Spinal cord (tissue), 10 donors: ENCODE data around the gene PHETA1. TPM values are rescaled to one million over a fixed set of nuclear protein-coding genes. Genes with fewer than 3 reads are reported as not detected.
"Not testable (repeated sequence)": the region's sequence is repeated elsewhere in the genome, so short reads cannot be mapped to it uniquely, and the experiment has no call there.

Experiments
- DNase-seq, 6 donors: peaks; one replicate each; pipeline versions ENCODE4 v3.0.0 to v3.0.0-alpha.2; 2013 to 2015; ENCODE audit warnings: low spot score in 6 of 6, low read depth in 4 of 6
- H3K27ac ChIP-seq: one replicate; pipeline ENCODE4 v1.5.1; 2013; ENCODE audit warnings: low read depth, low read length, control low read depth
- H3K27me3 ChIP-seq: one replicate; pipeline ENCODE4 v1.6.1; 2013; ENCODE audit warnings: low read length; ENCODE audit not compliant: control insufficient read depth, insufficient read depth
- H3K36me3 ChIP-seq: one replicate; pipeline ENCODE4 v1.6.1; 2013; ENCODE audit warnings: low read length; ENCODE audit not compliant: control insufficient read depth, insufficient read depth
- H3K4me1 ChIP-seq: one replicate; pipeline ENCODE4 v1.6.1; 2013; ENCODE audit warnings: low read length; ENCODE audit not compliant: control insufficient read depth, insufficient read depth
- H3K4me3 ChIP-seq: one replicate; pipeline ENCODE4 v1.5.1; 2013; ENCODE audit warnings: low read depth, low read length, control low read depth
- H3K9me3 ChIP-seq: one replicate; pipeline ENCODE4 v1.6.1; 2013; ENCODE audit warnings: low read length; ENCODE audit not compliant: control insufficient read depth, insufficient read depth
- WGBS: methylation state at CpG from one replicate; pipeline ENCODE4 v1.1.5; 2013; ENCODE audit warnings: missing lambda C conversion rate; ENCODE audit not compliant: insufficient coverage; 5-methylcytosine and 5-hydroxymethylcytosine counted together
- polyA plus RNA-seq, 2 donors: library from polyadenylated mRNA; unstranded; fragments of 120-200 nt; gene quantifications; one replicate each; pipeline ENCODE4 v1.2.1, GENCODE V29; 2013; ENCODE audit not compliant: insufficient read length in 2 of 2
- total RNA-seq, 2 donors: library from RNA; depleted of rRNA in 1 of 2; stranded (reverse); fragments of 120-200 nt in 1 of 2; fragments of >200 nt in 1 of 2; gene quantifications; one replicate each; pipeline versions ENCODE4 v1.2.3 to v1.2.4, GENCODE V29; 2013 to 2014
- donor health status: healthy.

PHETA1 gene
- total and polyA plus RNA-seq, 4 donors, result 3.4 to 20.4 (median 11.8) TPM

DNA sequence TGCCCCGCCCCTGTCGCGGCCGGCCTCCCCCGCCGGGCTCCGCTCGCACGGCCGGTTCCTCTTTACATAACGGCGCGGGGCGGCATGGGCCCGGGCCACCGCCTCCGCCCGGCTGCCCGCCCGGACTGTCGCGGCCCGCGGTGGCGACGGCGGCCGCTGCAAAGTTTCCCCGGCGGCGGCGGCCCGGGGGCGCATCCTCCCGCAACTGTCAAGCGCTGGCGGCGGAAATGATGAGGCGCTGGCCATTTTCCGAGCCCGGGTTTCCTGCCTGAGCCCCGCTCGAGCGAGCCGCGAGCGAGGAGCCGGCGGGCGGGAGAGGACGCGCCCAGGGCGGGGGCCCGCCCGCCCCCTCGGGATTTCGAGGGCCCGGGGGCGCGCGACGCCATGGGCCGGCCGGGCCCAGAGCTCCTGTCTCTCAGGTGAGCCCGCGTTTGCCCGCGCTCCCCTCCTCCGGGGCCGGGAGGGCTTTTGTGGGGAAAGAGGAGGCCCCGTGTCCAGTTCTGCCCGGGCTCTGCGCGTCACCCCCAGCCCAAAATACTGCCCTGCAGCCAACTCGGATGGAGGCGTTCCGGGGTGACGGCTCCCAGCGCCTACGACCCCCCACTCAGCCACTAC, 37.1 kb upstream of the PHETA1 start, which contains the start of gene SH2B3:
Gene SH2B3 (plus strand): TSS at position 65 of the 615 bp plus-strand sequence. CDS start 12,223 bp downstream, outside the sequence.
- Histone ChIP-seq H3K4me1 (peaks cover 68% of the 10 kb centered on the region), H3K36me3 (peaks cover 6% of the 10 kb centered on the region), H3K4me3 (peak within 1 kb of the TSS; percentile 79), H3K9me3 (no peaks in the 10 kb centered on the region), H3K27me3 (no peaks in the 10 kb centered on the region), H3K27ac (peak within 1 kb of the TSS; percentile 64)
- WGBS, result 0% methylated on average over 67 of the region's 80 CpGs
- peak in 1 of 6 donors; percentile 12 for DNase-seq

DNA sequence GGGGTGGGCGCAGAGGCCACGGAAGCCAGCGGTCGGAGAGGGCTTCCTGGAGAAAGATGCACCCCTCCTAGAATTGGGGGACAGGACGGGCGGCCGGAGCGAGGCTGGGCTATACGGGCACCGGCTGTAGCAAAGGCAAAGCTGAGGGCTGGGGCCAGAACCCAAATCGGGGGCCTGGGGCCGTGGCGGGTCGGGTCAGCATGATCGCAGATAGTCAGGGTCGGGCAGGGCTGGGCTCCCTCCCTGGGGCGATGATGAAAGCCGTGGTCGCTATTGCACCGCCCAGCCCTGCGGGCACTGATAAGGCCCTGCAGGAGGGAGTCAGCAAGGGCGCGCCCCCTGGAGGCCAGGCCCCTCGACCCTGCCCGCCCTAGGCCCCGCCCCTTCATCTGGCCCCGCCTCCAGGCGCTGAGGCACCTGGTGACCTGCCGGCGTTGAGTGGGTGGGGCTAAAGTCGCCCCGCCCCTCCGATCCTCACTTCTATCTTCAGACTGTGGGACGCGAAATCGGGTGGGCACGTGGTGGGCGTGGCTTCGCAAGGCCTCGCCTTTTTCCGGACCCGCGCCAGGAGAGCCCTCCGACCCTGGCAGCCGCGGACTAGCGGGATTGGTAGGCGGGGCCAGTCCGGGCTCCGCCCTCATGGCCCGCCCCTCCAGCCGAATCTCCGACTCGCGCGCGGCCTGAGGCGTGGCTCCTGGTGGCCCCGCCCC, 36.4 kb upstream of the PHETA1 start:
- Histone ChIP-seq H3K9me3 (no peaks in the 10 kb centered on the region), H3K36me3 (peaks cover 4% of the 10 kb centered on the region), H3K4me3 (peak overlapping the region; percentile 52), H3K27me3 (no peaks in the 10 kb centered on the region), H3K27ac (no peak overlapping the region), H3K4me1 (peaks cover 62% of the 10 kb centered on the region)
- under 1% methylated on average over 57 of the region's 59 CpGs for WGBS
- peak; percentile 68 to 98 (median 88) for DNase-seq

DNA sequence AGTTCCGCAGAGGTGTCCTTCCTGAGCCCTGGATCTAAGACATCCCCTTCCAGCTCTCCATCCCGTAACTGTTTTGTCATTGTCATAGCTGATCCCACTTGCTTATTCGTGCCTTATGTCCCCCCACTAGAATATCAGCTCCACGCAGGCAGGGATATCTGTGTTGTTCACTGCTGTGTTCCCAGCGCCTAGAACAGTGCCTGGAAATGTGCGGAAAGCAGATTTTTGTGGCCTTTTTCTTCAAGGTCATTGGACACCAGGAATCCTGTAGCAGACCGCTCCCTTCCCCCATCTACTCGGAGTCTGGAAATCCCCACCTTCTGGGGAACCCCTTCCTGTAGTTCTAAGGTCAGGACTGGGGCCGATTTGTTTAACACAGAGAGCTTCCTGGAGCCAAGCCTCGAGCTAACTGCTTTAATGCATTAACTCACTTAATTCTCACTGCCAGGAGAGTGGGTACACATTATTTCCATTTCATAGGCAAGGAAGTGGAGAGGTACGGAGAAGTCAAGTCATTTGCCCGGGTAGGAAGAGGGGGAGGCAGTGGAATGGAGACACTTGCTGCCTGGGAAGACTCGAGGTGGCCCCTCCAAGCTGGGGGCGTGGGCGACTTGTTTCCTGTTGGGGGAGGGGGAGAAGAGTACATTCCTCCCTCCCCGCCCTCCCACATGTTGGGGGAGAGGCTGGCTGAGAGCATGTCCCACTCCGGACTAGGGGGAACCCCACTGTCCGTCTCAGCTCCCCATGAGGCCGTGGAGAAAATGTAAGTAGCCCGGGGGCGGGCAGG, 35.7 kb upstream of the PHETA1 start:
- 51% methylated on average over 11 of the region's 21 CpGs for WGBS
- H3K27ac ChIP-seq, result no peak overlapping the region
- no peaks in the 10 kb centered on the region for H3K9me3 ChIP-seq
- DNase-seq, result no peak
- peak overlapping the region; percentile 52 for H3K4me3 ChIP-seq
- H3K27me3 ChIP-seq, result no peaks in the 10 kb centered on the region
- peaks cover 54% of the 10 kb centered on the region for H3K4me1 ChIP-seq
- peaks cover 4% of the 10 kb centered on the region for H3K36me3 ChIP-seq

DNA sequence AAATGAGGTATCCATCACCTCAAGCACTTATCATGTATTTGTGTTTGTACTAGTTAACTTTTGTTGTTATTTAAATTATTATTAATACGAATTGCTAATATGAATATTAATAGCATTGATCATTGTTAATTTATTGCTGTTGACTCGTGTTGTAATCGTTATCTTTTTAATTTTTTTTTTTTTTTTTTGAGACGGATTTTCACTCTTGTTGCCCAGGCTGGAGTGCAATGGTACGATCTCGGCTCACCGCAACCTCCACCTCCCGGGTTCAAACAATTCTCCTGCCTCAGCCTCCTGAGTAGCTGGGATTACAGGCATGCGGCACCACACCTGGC, 33.6 kb upstream of the PHETA1 start:
- H3K4me3 ChIP-seq, H3K9me3 ChIP-seq, H3K27ac ChIP-seq, H3K27me3 ChIP-seq, DNase-seq, H3K36me3 ChIP-seq: not testable (repeated sequence)
- H3K4me1 ChIP-seq, result peaks cover 39% of the 10 kb centered on the region
- WGBS, result no CpG with 5 or more reads among the region's 9 CpGs

DNA sequence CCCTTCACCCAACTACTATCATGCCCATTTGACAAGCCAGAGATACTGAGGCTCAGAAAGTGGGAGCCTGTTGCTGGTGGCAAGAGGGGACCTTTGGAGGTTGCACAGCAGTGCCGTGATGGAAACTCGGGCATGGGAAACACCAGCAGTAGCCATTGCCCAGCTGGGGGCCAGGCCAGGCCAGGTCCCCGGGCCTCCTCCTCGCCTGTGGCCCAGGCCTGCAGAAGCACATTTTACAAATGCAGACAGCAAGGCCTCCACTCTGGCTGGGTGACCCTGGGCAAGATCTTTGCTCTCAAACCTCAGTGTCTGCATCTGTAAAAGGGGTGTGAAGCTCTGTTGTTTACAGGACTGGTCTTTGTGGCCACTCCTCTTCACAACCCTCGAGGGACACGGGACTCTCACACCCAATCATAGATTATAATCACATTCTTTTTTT, 32.3 kb upstream of the PHETA1 start:
- DNase-seq, result no peak
- no peaks in the 10 kb centered on the region for H3K9me3 ChIP-seq
- no peaks in the 10 kb centered on the region for H3K36me3 ChIP-seq
- no peak overlapping the region for H3K4me3 ChIP-seq
- no peak overlapping the region for H3K27ac ChIP-seq
- H3K4me1 ChIP-seq, result peaks cover 32% of the 10 kb centered on the region
- 88% methylated on average over 6 of the region's 6 CpGs for WGBS
- no peaks in the 10 kb centered on the region for H3K27me3 ChIP-seq

DNA sequence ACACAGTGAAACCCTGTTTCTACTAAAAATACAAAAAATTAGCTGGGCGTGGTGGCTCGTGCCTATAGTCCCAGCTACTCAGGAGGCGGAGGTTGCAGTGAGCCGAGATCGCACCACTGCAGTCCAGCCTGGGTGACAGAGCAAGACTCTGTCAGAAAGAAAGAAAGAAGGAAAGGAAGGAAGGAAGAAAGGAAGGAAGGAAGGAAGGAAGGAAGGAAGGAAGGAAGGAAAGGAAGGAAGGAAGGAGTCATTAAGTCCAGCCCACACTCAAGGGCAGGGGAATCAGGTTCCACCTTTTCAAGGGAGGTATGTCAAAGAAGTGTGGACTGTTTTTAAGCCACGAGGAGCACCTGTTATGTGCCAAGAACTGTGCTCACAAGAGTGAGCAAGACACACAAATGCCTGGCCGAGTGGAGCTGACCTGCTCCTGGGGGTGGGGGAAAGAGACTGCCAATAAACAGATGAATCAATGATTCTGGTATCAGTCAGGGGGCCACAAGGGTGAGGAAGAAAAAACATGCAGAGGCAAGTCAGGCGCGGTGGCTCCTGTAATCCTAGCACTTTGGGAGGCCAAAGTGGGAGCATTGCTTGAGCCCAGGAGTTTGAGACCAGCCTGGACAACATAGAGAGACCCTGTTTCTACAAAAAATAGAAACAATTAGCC, 31.0 kb upstream of the PHETA1 start:
- not testable (repeated sequence) for H3K27ac ChIP-seq, H3K27me3 ChIP-seq, DNase-seq, H3K36me3 ChIP-seq, H3K4me3 ChIP-seq, H3K9me3 ChIP-seq
- WGBS, result 91% methylated on average over 9 of the region's 9 CpGs
- H3K4me1 ChIP-seq, result peaks cover 23% of the 10 kb centered on the region

DNA sequence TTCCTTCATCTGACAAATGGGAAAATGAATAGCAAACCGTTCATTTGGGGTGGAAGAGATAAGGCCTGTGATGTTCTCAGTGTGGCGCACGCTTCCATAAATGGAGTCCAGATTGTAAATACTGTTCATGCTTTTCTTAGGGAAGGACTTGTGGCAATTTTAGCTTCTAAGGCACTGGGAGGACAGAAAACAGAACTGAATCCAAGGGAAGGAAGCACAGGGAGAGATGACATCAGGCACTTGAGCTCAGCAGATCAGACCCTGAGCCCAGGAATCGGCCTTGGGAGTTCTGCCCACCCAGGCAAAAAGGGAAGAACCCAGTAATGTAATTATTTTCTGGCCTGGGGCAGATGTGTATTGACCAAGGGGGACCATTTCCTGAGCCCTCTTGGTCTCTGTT, 29.6 kb upstream of the PHETA1 start:
- H3K9me3 ChIP-seq, result no peaks in the 10 kb centered on the region
- H3K4me3 ChIP-seq, result no peak overlapping the region
- no peak overlapping the region for H3K27ac ChIP-seq
- WGBS, result 83% methylated on average over 4 of the region's 4 CpGs
- H3K36me3 ChIP-seq, result no peaks in the 10 kb centered on the region
- no peak for DNase-seq
- peaks cover 17% of the 10 kb centered on the region for H3K4me1 ChIP-seq
- H3K27me3 ChIP-seq, result no peaks in the 10 kb centered on the region

DNA sequence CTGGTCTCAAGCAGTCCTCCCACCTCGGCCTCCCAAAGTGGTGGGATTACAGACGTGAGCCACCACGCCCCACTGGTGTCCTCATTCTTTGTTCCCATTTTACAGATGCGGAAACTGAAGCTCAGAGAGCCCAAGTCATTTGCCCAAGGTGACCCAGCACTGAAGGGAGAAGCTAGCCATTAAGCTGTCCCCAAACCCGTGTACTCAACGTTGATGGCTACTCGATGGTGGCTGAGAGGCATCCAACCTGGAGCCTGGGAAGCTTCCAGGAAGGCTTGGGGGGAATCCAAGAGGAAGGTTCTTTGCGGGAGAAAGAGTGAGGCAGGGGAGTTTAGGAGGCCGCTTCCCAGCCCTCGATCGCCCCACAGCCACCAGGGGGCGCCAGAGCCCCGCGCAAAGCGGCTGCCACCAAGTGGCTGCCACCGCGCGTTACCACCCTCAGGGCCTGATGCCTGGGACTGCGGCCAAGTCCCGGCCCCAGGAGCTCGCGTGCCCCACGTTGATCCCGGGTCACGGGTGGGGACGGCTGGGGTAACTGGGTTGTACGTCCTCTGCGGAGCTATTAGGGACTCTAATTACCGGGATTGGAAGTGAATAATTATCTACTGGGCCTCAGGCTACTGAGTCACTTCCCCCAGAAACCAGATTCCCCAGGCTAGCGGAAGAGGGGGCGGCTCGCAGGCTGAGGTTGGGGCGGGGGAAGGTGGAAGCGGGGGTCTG, 28.0 kb upstream of the PHETA1 start:
- H3K27ac ChIP-seq, result no peak overlapping the region

DNA sequence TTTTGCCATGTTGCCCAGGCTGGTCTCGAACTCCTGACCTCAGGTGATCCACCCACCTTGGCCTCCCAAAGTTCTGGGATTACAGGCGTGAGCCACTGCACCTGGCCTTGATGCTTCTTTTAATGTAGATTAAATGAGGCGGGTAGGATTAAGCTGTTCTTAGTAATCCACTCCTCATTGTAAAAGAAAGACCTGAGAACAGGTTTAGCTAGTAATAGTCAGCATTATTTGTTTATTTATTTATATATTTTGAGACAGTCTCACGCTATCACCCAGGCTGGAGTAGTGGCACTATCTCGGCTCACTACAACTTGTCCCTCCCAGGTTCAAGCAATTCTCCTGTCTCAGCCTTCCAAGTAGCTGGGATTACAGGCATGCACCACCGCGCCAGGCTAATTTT, 27.4 kb upstream of the PHETA1 start:
- H3K9me3 ChIP-seq, H3K4me1 ChIP-seq, H3K36me3 ChIP-seq, H3K4me3 ChIP-seq, H3K27ac ChIP-seq, H3K27me3 ChIP-seq, DNase-seq: not testable (repeated sequence)
- 94% methylated on average over 2 of the region's 7 CpGs for WGBS

More for the DNA sequence above, 28.0 kb upstream of the PHETA1 start:
- Histone ChIP-seq H3K4me3 (peak overlapping the region; percentile 9), H3K4me1 (peaks cover 6% of the 10 kb centered on the region), H3K9me3 (no peaks in the 10 kb centered on the region), H3K27me3 (no peaks in the 10 kb centered on the region), H3K36me3 (no peaks in the 10 kb centered on the region)
- WGBS, result 13% methylated on average over 21 of the region's 34 CpGs
- DNase-seq, result peak in 5 of 6 donors; percentile 43 to 84 (median 52)
